GM12865 (cell line): Measurements from ENCODE around the gene FETUB.

Experiments
- DNase-seq: peaks from one replicate; pipeline ENCODE4 v3.0.0; 2010; ENCODE audit warnings: low read depth
- H3K4me3 ChIP-seq: 2 replicates; pipeline ENCODE4 v1.5.1; 2011; ENCODE audit warnings: mild to moderate bottlenecking, low read depth, low read length, control low read depth
- TF ChIP-seq, protein P1 (sequence below): IDR thresholded peaks from 2 replicates; pipeline ENCODE4 v1.5.1; 2011; ENCODE audit warnings: low read length, control low read depth, low read depth, inconsistent platforms; ENCODE audit not compliant: insufficient read depth; ENCODE audit errors: missing control alignments

The FETUB gene

DNA sequence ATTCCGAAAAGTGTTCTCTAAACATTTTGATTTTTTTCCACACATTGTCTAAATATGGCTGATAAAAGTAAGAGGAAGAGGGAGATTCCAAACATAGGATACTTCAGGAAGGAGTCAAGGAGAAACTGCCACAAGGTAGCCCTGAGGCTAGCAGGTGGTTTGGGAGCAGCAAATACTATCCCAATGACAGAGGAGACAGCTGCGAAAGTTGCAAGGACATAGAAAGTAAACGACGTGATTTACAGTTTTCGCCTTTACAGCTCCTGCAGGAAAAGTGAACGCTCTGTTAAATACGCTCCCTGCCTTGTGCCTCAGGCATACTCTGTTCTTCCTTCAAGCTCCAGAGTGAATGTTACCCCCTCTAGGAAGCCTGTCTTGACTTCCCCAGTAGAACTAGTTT lies 3.7 kb upstream of the FETUB start:
- no peak overlapping the region for H3K4me3 ChIP-seq
- TF ChIP-seq, protein P1, sequence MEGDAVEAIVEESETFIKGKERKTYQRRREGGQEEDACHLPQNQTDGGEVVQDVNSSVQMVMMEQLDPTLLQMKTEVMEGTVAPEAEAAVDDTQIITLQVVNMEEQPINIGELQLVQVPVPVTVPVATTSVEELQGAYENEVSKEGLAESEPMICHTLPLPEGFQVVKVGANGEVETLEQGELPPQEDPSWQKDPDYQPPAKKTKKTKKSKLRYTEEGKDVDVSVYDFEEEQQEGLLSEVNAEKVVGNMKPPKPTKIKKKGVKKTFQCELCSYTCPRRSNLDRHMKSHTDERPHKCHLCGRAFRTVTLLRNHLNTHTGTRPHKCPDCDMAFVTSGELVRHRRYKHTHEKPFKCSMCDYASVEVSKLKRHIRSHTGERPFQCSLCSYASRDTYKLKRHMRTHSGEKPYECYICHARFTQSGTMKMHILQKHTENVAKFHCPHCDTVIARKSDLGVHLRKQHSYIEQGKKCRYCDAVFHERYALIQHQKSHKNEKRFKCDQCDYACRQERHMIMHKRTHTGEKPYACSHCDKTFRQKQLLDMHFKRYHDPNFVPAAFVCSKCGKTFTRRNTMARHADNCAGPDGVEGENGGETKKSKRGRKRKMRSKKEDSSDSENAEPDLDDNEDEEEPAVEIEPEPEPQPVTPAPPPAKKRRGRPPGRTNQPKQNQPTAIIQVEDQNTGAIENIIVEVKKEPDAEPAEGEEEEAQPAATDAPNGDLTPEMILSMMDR: no peak
- DNase-seq: no peak

GRCh38 chr3:186637686-186638085 lies 2.5 kb upstream of the FETUB start:
- no peak for DNase-seq
- no peak overlapping the region for H3K4me3 ChIP-seq
- TF ChIP-seq, protein P1: no peak

DNA sequence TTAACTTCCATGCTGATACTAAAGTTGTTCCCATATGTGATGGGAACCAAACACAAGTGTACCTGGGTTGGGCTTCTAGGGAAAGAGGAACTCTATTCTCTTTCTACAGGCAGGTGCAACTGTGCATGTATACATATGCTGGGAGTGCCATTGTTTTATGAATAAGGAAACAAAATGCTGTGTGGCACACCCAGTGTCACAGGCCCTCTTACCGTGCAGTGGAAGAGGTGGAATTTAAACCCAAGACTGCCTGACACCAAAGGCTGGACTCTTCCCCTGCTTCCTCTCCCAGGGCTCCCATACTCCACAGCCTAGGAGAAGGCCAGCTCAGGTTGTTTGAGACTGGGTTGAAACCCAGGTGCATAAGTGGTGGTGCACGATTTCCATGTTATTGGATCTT lies 1.9 kb upstream of the FETUB start:
- no peak overlapping the region for H3K4me3 ChIP-seq
- no peak for DNase-seq
- TF ChIP-seq, protein P1: no peak

GRCh38 chr3:186640473-186640818 lies 247 bp downstream of the FETUB start:
- no peak for DNase-seq
- TF ChIP-seq, protein P1: no peak
- H3K4me3 ChIP-seq: no peak overlapping the region

GRCh38 chr3:186640929-186641328 lies 730 bp downstream of the FETUB start:
- TF ChIP-seq, protein P1: no peak
- DNase-seq: no peak
- no peak overlapping the region for H3K4me3 ChIP-seq

GRCh38 chr3:186642014-186642413 lies 1.8 kb downstream of the FETUB start:
- TF ChIP-seq, protein P1: no peak
- DNase-seq: no peak
- no peak overlapping the region for H3K4me3 ChIP-seq

DNA sequence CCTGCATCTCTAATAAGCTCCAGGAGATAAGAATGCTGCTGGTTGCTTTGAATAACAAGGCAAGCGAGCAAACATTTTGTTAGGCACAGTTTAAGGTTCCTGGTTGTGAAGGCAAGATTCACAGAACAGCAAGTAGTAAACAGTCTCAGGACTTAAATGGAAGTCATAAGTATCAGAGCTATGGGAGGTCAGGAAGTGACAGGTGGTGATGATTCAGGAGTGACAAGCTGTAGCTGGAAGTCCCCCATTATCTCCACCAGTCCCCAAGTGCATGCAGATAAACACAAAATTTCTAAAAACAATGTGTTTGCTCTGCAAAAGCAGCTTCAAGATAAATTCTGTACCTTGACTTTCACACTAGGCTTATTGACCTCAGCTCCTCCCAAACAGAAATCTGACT lies 3.3 kb downstream of the FETUB start:
- peak; percentile 54 for DNase-seq
- H3K4me3 ChIP-seq: no peak overlapping the region
- TF ChIP-seq, protein P1: no peak
